PC-9 (cell line): ENCODE measurements around the gene LSS. TPM values are rescaled to one million over a fixed set of nuclear protein-coding genes. Genes with fewer than 3 reads are reported as not detected.

Source experiments
- BruUV-seq: library from RNA; stranded (reverse); fragments of 400-500 nt; replicated peaks from 2 replicates; lab custom pipeline; 2021; lab: Mats Ljungman, UMichigan
- CTCF ChIA-PET: fragments of 300-600 bp; sonication (Branson Sonifier 250); formaldehyde crosslinking; loops from one replicate; lab custom pipeline; 2022; ENCODE audit warnings: antibody characterized with exemption; lab: Charles Lee
- POLR2A ChIA-PET: fragments of 300-600 bp; sonication (Branson Sonifier 250); formaldehyde crosslinking; loops from one replicate; lab custom pipeline; 2022; ENCODE audit warnings: antibody characterized with exemption; ENCODE audit not compliant: unreplicated experiment; lab: Charles Lee
- DNase-seq, 2 experiments: peaks; one replicate each; pipeline versions ENCODE4 v3.0.0 to v3.0.0-alpha.2; 2015 to 2022; ENCODE audit warnings: mixed read lengths in 1 of 2
- H2AFZ ChIP-seq: fragments of 200-600 bp; sonication (generic); 2 replicates; pipeline ENCODE4 v1.8.1; 2017; ENCODE audit warnings: antibody characterized with exemption
- H3F3A ChIP-seq: fragments of 200-600 bp; sonication (generic); 2 replicates; pipeline ENCODE4 v1.8.1; 2017; ENCODE audit warnings: antibody characterized with exemption, mild to moderate bottlenecking, low read depth; ENCODE audit not compliant: insufficient read depth
- H3K27ac ChIP-seq: fragments of 200-600 bp; sonication (generic); 2 replicates; pipeline ENCODE4 v1.6.1; 2016; ENCODE audit warnings: mixed run types
- H3K27me3 ChIP-seq: fragments of 200-600 bp; sonication (generic); 2 replicates; pipeline ENCODE4 v1.6.1; 2016; ENCODE audit warnings: low read depth, mixed run types; ENCODE audit not compliant: insufficient read depth
- H3K36me3 ChIP-seq: fragments of 200-600 bp; sonication (generic); 2 replicates; pipeline ENCODE4 v1.6.1; 2016; ENCODE audit warnings: low read depth, mixed run types
- H3K4me1 ChIP-seq: fragments of 200-600 bp; sonication (generic); replicated peaks from 2 replicates; pipeline ENCODE4 v1.6.1; 2016; ENCODE audit warnings: mixed run types; ENCODE audit not compliant: insufficient read depth
- H3K4me2 ChIP-seq: fragments of 200-600 bp; sonication (generic); 2 replicates; pipeline ENCODE4 v1.6.1; 2017; ENCODE audit warnings: mixed run types
- H3K4me3 ChIP-seq: fragments of 200-600 bp; sonication (generic); 2 replicates; pipeline ENCODE4 v1.6.1; 2016; ENCODE audit warnings: mixed run types
- H3K79me2 ChIP-seq: fragments of 200-600 bp; sonication (generic); 2 replicates; pipeline ENCODE4 v1.6.1; 2017; ENCODE audit warnings: low read depth, mixed run types
- H3K9me2 ChIP-seq: fragments of 200-600 bp; sonication (generic); 2 replicates; pipeline ENCODE4 v1.8.1; 2017; ENCODE audit warnings: mild to moderate bottlenecking; ENCODE audit not compliant: insufficient read depth
- H3K9me3 ChIP-seq: fragments of 200-600 bp; sonication (generic); 2 replicates; pipeline ENCODE4 v1.8.1; 2016; ENCODE audit warnings: low read depth; ENCODE audit not compliant: insufficient read depth
- H4K20me1 ChIP-seq: fragments of 200-600 bp; sonication (generic); 2 replicates; pipeline ENCODE4 v1.8.1; 2017; ENCODE audit not compliant: insufficient read depth
- EZH2 ChIP-seq: fragments of 200-600 bp; sonication (generic); IDR thresholded peaks from 2 replicates; pipeline ENCODE4 v1.8.0; 2017; ENCODE audit warnings: antibody characterized with exemption, low read depth
- intact Hi-C: fragments of 100-400 bp; cut with micrococcal nuclease; formaldehyde crosslinking; loops from one replicate; pipeline ENCODE4 v1.10.0; 2022; ENCODE audit not compliant: unreplicated experiment
- total RNA-seq: library from RNA; stranded (reverse); gene quantifications from 2 replicates; pipeline ENCODE4 v1.2.3, GENCODE V29; 2021
- TF ChIP-seq, protein P1 (sequence below): fragments of 200-600 bp; sonication (generic); conservative IDR thresholded peaks from 2 replicates; pipeline ENCODE4 v1.6.1; 2017; ENCODE audit warnings: mixed run types, antibody characterized with exemption, mild to moderate bottlenecking, moderate library complexity

The LSS gene
- total RNA-seq, 1 experiment from 2014 or later: 92.3 TPM

DNA sequence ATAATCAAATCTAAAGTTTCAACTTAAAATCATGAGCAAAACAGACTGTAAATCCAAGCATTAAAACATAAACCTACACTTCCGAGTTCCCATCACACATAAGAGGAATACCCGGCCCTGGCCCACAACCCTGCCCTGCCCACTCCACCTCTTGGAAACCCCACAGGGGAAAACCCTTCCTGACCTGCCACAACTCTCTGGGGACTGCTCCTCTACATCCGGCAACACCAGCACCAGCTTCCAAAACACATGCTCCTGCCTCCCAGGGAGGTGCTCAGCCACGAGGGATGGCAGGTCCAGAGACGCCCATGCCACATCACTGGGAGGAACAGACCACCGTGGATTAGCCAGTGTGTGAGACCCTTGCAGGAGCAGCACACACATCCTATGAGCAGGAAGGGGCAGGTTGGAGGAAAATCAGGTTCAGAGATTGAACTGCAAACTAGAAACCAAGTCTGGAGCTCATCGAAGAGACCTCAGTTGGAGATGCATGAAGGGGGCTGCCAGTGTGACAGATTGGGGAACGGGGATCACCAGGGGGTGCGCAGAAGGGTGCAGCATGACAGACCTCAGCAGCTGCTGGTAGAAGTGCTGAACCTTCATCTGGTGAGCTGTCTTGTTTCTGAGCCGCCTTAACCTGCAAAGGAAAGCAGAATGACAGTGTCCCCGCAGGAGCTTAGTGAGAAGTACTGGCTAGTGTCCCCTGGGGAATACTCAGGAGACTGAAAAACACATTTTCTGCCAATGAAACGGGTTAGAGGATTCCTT is 25.8 kb upstream of the LSS start:
- no peaks in the 10 kb centered on the region for H4K20me1 ChIP-seq
- no peaks in the 10 kb centered on the region; the same call in 1 of the 2 replicates for H3K36me3 ChIP-seq
- no peaks in the 10 kb centered on the region for H3F3A ChIP-seq
- no peak overlapping the region for H2AFZ ChIP-seq
- no peaks in the 10 kb centered on the region for H3K27me3 ChIP-seq
- CTCF ChIA-PET: no interaction called here
- no peak for DNase-seq
- TF ChIP-seq, protein P1, sequence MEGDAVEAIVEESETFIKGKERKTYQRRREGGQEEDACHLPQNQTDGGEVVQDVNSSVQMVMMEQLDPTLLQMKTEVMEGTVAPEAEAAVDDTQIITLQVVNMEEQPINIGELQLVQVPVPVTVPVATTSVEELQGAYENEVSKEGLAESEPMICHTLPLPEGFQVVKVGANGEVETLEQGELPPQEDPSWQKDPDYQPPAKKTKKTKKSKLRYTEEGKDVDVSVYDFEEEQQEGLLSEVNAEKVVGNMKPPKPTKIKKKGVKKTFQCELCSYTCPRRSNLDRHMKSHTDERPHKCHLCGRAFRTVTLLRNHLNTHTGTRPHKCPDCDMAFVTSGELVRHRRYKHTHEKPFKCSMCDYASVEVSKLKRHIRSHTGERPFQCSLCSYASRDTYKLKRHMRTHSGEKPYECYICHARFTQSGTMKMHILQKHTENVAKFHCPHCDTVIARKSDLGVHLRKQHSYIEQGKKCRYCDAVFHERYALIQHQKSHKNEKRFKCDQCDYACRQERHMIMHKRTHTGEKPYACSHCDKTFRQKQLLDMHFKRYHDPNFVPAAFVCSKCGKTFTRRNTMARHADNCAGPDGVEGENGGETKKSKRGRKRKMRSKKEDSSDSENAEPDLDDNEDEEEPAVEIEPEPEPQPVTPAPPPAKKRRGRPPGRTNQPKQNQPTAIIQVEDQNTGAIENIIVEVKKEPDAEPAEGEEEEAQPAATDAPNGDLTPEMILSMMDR: no peak
- TF ChIP-seq EZH2: no peak
- H3K4me1 ChIP-seq: no peaks in the 10 kb centered on the region
- no peak overlapping the region for H3K4me3 ChIP-seq
- no peak overlapping the region for H3K27ac ChIP-seq
- intact Hi-C loops: no loop called here
- no peak overlapping the region for H3K4me2 ChIP-seq
- POLR2A ChIA-PET: no interaction called here
- no peaks in the 10 kb centered on the region for H3K9me2 ChIP-seq
- no peaks in the 10 kb centered on the region for H3K9me3 ChIP-seq
- no TSS peak for BruUV-seq
- no peaks in the 10 kb centered on the region for H3K79me2 ChIP-seq

DNA sequence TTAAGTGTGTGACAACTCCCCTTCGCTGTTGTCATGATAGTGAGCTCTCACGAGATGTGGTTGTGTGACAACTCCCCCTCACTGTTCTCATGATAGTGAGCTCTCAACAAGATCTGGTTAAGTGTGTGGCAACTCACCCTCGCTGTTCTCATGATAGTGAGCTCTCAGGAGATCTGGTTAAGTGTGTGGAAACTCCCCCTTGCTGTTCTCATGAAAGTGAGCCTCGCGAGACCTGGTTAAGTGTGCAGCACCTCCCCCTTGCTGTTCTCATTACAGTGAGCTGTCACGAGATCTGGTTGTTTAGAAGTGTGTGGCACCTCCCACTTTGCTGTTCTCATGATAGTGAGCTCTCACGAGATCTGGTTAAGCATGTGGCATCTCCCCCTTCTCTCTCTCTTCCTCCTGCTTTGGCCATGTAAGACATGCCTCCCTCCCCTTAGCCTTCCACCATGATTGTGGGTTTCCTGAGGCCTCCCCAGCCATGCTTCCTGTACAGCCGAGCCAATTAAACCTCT is 25.1 kb upstream of the LSS start:
- BruUV-seq: no TSS peak

DNA sequence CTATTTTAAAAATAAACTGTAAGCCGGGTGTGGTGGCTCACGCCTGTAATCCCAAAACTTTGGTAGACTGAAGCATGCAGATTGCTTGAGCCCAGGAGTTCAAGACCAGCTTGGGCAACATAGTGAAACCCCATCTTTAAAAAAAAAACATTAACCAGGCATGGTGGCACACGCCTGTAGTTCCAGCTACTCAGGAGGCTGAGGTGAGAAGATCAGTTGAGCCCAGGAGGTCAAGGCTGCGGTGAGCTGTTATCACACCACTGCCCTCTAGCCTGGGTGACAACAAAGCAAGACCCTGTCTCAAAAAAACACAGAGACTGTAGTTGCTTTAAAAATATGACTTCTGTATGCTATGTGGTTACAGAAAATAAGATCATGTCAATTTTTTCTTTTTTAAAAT is 24.3 kb upstream of the LSS start:
- no peak overlapping the region for H3K4me2 ChIP-seq
- H3F3A ChIP-seq: no peaks in the 10 kb centered on the region
- no peaks in the 10 kb centered on the region for H3K9me2 ChIP-seq
- H3K79me2 ChIP-seq: no peaks in the 10 kb centered on the region
- BruUV-seq: no TSS peak
- no peaks in the 10 kb centered on the region for H3K4me1 ChIP-seq
- no peaks in the 10 kb centered on the region; the same call in 1 of the 2 replicates for H3K36me3 ChIP-seq
- H2AFZ ChIP-seq: no peak overlapping the region
- DNase-seq: no peak
- no peak overlapping the region for H3K4me3 ChIP-seq
- no peaks in the 10 kb centered on the region for H3K27me3 ChIP-seq
- H4K20me1 ChIP-seq: no peaks in the 10 kb centered on the region
- no peaks in the 10 kb centered on the region for H3K9me3 ChIP-seq
- TF ChIP-seq EZH2: no peak
- TF ChIP-seq, protein P1: no peak
- CTCF ChIA-PET: no interaction called here
- POLR2A ChIA-PET: interaction anchor here (0.9 kb wide), 1 partner anchor 276 kb away, joined by 5 read pairs; no protein-coding TSS in a partner anchor
- no peak overlapping the region for H3K27ac ChIP-seq
- intact Hi-C loops: no loop called here

More for the DNA sequence above, 25.1 kb upstream of the LSS start:
- Histone ChIP-seq H3K9me3 (no peaks in the 10 kb centered on the region), H3K4me1 (no peaks in the 10 kb centered on the region), H2AFZ (no peak overlapping the region), H3K4me3 (no peak overlapping the region), H3K27me3 (no peaks in the 10 kb centered on the region), H4K20me1 (no peaks in the 10 kb centered on the region), H3K27ac (no peak overlapping the region), H3K36me3 (no peaks in the 10 kb centered on the region; the same call in 1 of the 2 replicates), H3F3A (no peaks in the 10 kb centered on the region), H3K79me2 (no peaks in the 10 kb centered on the region), H3K4me2 (no peak overlapping the region), H3K9me2 (no peaks in the 10 kb centered on the region)
- POLR2A ChIA-PET: no interaction called here
- no peak for TF ChIP-seq EZH2
- no peak for DNase-seq
- intact Hi-C loops: no loop called here
- CTCF ChIA-PET: no interaction called here
